CD4-positive, alpha-beta T cell (primary cell): ENCODE results near the gene MIA2. TPM values are rescaled to one million over a fixed set of nuclear protein-coding genes. Genes with fewer than 3 reads are reported as not detected.

Experiments
- ATAC-seq: fragments of 200-7000 bp; cut with Tn5 transposase; one replicate; pipeline ENCODE4 v1.10.0; 2022; ENCODE audit warnings: mild to moderate bottlenecking; ENCODE audit not compliant: poor library complexity
- CTCF ChIA-PET: fragments of 350-600 bp; sonication (Branson Sonifier 250); formaldehyde crosslinking; loops from one replicate; lab custom pipeline; 2021; ENCODE audit warnings: antibody characterized with exemption, inconsistent platforms; lab: Charles Lee
- POLR2A ChIA-PET: fragments of 350-600 bp; sonication (Branson Sonifier 250); formaldehyde crosslinking; loops from one replicate; lab custom pipeline; 2021; ENCODE audit warnings: antibody characterized with exemption, inconsistent platforms; lab: Charles Lee
- DNase-seq, 14 experiments: peaks; one replicate each; pipeline ENCODE4 v3.0.0-alpha.2; 2013 to 2020; ENCODE audit warnings: mixed read lengths in 2 of 14
- H3K27ac ChIP-seq, 2 donors: one replicate each; pipeline versions ENCODE4 v1.5.1 to v1.7.0; 2013; ENCODE audit warnings: low read length in 2 of 2, low read depth in 1 of 2, mild to moderate bottlenecking in 1 of 2
- H3K27me3 ChIP-seq, 2 experiments: 1 replicate in 1 of 2; 2 replicates in 1 of 2; pipeline versions ENCODE4 v1.6.1 to v1.7.0; 2013; ENCODE audit warnings: low read length in 2 of 2, control low read depth in 1 of 2, mild to moderate bottlenecking in 1 of 2, moderate library complexity in 1 of 2; ENCODE audit not compliant: insufficient read depth in 2 of 2, control insufficient read depth in 1 of 2
- H3K36me3 ChIP-seq: one replicate; pipeline ENCODE4 v1.6.1; 2013; ENCODE audit warnings: low read length, control low read depth; ENCODE audit not compliant: insufficient read depth
- H3K4me1 ChIP-seq: one replicate; pipeline ENCODE4 v1.6.1; 2013; ENCODE audit warnings: low read length, control low read depth; ENCODE audit not compliant: insufficient read depth
- H3K4me3 ChIP-seq: one replicate; pipeline ENCODE4 v1.5.1; 2013; ENCODE audit warnings: mild to moderate bottlenecking, low read length, moderate library complexity
- H3K9me3 ChIP-seq, 2 experiments: 1 replicate in 1 of 2; 2 replicates in 1 of 2; pipeline versions ENCODE4 v1.6.1 to v1.7.0; 2013; ENCODE audit warnings: low read length in 2 of 2, mild to moderate bottlenecking in 2 of 2, control low read depth in 1 of 2, moderate library complexity in 1 of 2; ENCODE audit not compliant: control insufficient read depth in 1 of 2, insufficient read depth in 1 of 2
- H3K27ac Mint-ChIP-seq: one replicate; pipeline ENCODE4 v1.8.0; 2020; ENCODE audit warnings: mixed read lengths
- H3K27me3 Mint-ChIP-seq: one replicate; pipeline ENCODE4 v1.8.0; 2021; ENCODE audit warnings: mixed read lengths
- H3K36me3 Mint-ChIP-seq: one replicate; pipeline ENCODE4 v1.8.0; 2021; ENCODE audit warnings: low read depth, mixed read lengths
- H3K4me1 Mint-ChIP-seq: one replicate; pipeline ENCODE4 v1.8.0; 2021; ENCODE audit warnings: low read depth, mixed read lengths
- H3K4me3 Mint-ChIP-seq: one replicate; pipeline ENCODE4 v1.8.0; 2020; ENCODE audit warnings: mild to moderate bottlenecking, mixed read lengths
- H3K9me3 Mint-ChIP-seq: one replicate; pipeline ENCODE4 v1.8.0; 2020; ENCODE audit warnings: mixed read lengths
- CTCF ChIP-seq: fragments of 200-600 bp; IDR thresholded peaks from one replicate; pipeline ENCODE4 v1.8.0; 2022; ENCODE audit warnings: antibody characterized with exemption, mild to moderate bottlenecking
- intact Hi-C, 2 experiments: fragments of 100-400 bp; cut with DNase I in 1 of 2; cut with micrococcal nuclease in 1 of 2; formaldehyde crosslinking; loops; one replicate each; pipeline versions ENCODE4 v1.15.1 to v1.9.0; 2023 to 2025; cut with DNase I, micrococcal nuclease
- total RNA-seq, 174 experiments: library from RNA in 2 of 174; stranded (reverse) in 2 of 174; gene quantifications; one replicate each; pipeline ENCODE4 v1.2.3 and lab custom pipeline; 2021 to 2026

Gene MIA2
- total RNA-seq, 2 experiments from 2014 or later, result 21.1 to 24.1 TPM

- Histone ChIP-seq H3K36me3 (no peaks in the 10 kb centered on the region), H3K4me3 (no peak overlapping the region), H3K27me3 (no peaks in the 10 kb centered on the region), H3K27ac (no peak overlapping the region), H3K9me3 (no peaks in the 10 kb centered on the region), H3K4me1 (no peaks in the 10 kb centered on the region)
- Mint-ChIP-seq H3K27me3 (no peaks in the 10 kb centered on the region), H3K36me3 (peaks cover 2% of the 10 kb centered on the region), H3K4me1 (peaks cover 13% of the 10 kb centered on the region), H3K4me3 (no peak overlapping the region), H3K27ac (no peak overlapping the region), H3K9me3 (no peaks in the 10 kb centered on the region)
- POLR2A ChIA-PET, result interaction anchor here (0.7 to 0.8 kb wide), 2 partner anchors 20 to 49 kb away, joined by 3 to 4 read pairs; no protein-coding TSS in a partner anchor
- intact Hi-C loops, result no loop called here
- no peak for TF ChIP-seq CTCF
- DNase-seq (no peak), ATAC-seq (no peak)
- CTCF ChIA-PET, result interaction anchor here (1.3 kb wide), 1 partner anchor 13 kb away, joined by 3 read pairs; no protein-coding TSS in a partner anchor
Observed at GRCh38 chr14:39376667-39377403, 143.1 kb downstream of the MIA2 start.

- no peak for TF ChIP-seq CTCF
- H3K4me1 ChIP-seq, result no peaks in the 10 kb centered on the region
- no peaks in the 10 kb centered on the region for H3K36me3 ChIP-seq
- ATAC-seq, result no peak
- Mint-ChIP-seq H3K27ac (no peak overlapping the region), H3K36me3 (peaks cover under 1% of the 10 kb centered on the region), H3K27me3 (no peaks in the 10 kb centered on the region), H3K4me3 (no peak overlapping the region), H3K9me3 (no peaks in the 10 kb centered on the region), H3K4me1 (peaks cover 51% of the 10 kb centered on the region)
- H3K4me3 ChIP-seq, result no peak overlapping the region
- H3K27me3 ChIP-seq, result no peaks in the 10 kb centered on the region
- POLR2A ChIA-PET, result interaction anchor here (1.6 to 3.3 kb wide), 2 partner anchors 51 to 284 kb away, joined by 5 to 14 read pairs; partner anchors contain the start of gene FBXO33
- intact Hi-C loops, result no loop called here
- no peaks in the 10 kb centered on the region for H3K9me3 ChIP-seq
- no peak overlapping the region for H3K27ac ChIP-seq
- CTCF ChIA-PET, result interaction anchor here (0.6 kb wide), 1 partner anchor 28 kb away, joined by 3 read pairs; no protein-coding TSS in a partner anchor
- no peak for DNase-seq
Observed at GRCh38 chr14:39381366-39381765, 147.7 kb downstream of the MIA2 start.

GRCh38 chr14:39382463-39382862, 148.7 kb downstream of the MIA2 start:
- intact Hi-C loops, result no loop called here

More at GRCh38 chr14:39382463-39382862, 148.7 kb downstream of the MIA2 start:
- Histone ChIP-seq H3K4me3 (no peak overlapping the region), H3K27me3 (no peaks in the 10 kb centered on the region), H3K9me3 (no peaks in the 10 kb centered on the region), H3K36me3 (no peaks in the 10 kb centered on the region), H3K4me1 (no peaks in the 10 kb centered on the region), H3K27ac (no peak overlapping the region)
- no peak for ATAC-seq
- DNase-seq, result no peak
- H3K27ac Mint-ChIP-seq, result no peak overlapping the region
- peaks cover 43% of the 10 kb centered on the region for H3K4me1 Mint-ChIP-seq
- H3K9me3 Mint-ChIP-seq, result no peaks in the 10 kb centered on the region
- ChIA-PET POLR2A (interaction anchor here (0.6 to 3.3 kb wide), 3 partner anchors 12 to 1224 kb away, joined by 3 to 14 read pairs (median 4); partner anchors contain the start of gene FBXO33), CTCF (interaction anchor here (0.8 kb wide), 1 partner anchor 11 kb away, joined by 3 read pairs; no protein-coding TSS in a partner anchor)
- no peak overlapping the region for H3K4me3 Mint-ChIP-seq
- no peak for TF ChIP-seq CTCF
- no peaks in the 10 kb centered on the region for H3K27me3 Mint-ChIP-seq
- H3K36me3 Mint-ChIP-seq, result peaks cover 5% of the 10 kb centered on the region
